ENCODE results near the gene SLC44A5.

DNA sequence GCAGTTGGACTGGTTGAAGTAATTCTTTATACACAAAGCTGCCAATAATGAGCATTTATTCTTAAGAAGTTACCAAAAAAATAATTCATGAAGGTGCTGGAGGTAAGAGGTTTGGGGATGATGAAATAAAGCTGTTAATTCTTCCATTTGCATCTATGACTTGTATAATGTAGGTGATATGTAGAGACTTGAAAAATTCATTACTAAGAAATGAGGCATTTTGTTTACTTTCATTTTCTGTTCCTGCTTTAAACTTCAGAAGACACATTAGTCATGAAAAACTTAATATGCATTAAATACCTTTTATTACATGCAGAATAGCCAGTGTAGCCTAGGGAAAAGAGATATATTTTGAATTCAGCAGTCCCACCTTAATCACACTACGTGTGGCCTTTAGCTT lies 214.2 kb downstream of the SLC44A5 start:
- TF ChIP-seq, protein P1, sequence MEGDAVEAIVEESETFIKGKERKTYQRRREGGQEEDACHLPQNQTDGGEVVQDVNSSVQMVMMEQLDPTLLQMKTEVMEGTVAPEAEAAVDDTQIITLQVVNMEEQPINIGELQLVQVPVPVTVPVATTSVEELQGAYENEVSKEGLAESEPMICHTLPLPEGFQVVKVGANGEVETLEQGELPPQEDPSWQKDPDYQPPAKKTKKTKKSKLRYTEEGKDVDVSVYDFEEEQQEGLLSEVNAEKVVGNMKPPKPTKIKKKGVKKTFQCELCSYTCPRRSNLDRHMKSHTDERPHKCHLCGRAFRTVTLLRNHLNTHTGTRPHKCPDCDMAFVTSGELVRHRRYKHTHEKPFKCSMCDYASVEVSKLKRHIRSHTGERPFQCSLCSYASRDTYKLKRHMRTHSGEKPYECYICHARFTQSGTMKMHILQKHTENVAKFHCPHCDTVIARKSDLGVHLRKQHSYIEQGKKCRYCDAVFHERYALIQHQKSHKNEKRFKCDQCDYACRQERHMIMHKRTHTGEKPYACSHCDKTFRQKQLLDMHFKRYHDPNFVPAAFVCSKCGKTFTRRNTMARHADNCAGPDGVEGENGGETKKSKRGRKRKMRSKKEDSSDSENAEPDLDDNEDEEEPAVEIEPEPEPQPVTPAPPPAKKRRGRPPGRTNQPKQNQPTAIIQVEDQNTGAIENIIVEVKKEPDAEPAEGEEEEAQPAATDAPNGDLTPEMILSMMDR (IDR thresholded peaks at IDR 0.05) = no peak
- TF ChIP-seq EP300 (IDR thresholded peaks at IDR 0.05) = no peak
- TF ChIP-seq POLR2AphosphoS5 (IDR thresholded peaks at IDR 0.05) = no peak
